ENCODE results near the gene ICA1.
A peak's percentile ranks its signal among the peaks of the same experiment; 100 is the strongest.
"Not testable (repeated sequence)": the region's sequence is repeated elsewhere in the genome, so short reads cannot be mapped to it uniquely, and the experiment has no call there.

Gene ICA1

GRCh38 chr7:8130663-8131062 lies 131.3 kb downstream of the ICA1 start:
- no peak for DNase-seq (ENCODE audit: low spot score)

- DNase-seq (ENCODE audit: low spot score): no peak
These were observed 132.7 kb downstream of the ICA1 start for GRCh38 chr7:8129318-8129659.

GRCh38 chr7:8128449-8129317 lies 133.3 kb downstream of the ICA1 start:
- DNase-seq (ENCODE audit: low spot score): no peak

GRCh38 chr7:8126601-8127167 lies 135.3 kb downstream of the ICA1 start:
- no peak for DNase-seq (ENCODE audit: low spot score)

GRCh38 chr7:8125680-8126444 lies 136.1 kb downstream of the ICA1 start:
- no peak for DNase-seq (ENCODE audit: low spot score)

GRCh38 chr7:8121243-8121642 lies 140.7 kb downstream of the ICA1 start:
- DNase-seq (ENCODE audit: low spot score): no peak

- DNase-seq (ENCODE audit: low spot score): no peak
These were observed 141.4 kb downstream of the ICA1 start for GRCh38 chr7:8120390-8121058.

GRCh38 chr7:8119262-8119661 lies 142.7 kb downstream of the ICA1 start:
- DNase-seq (ENCODE audit: low spot score): no peak

GRCh38 chr7:8117195-8117594 lies 144.8 kb downstream of the ICA1 start:
- DNase-seq (ENCODE audit: low spot score): peak; percentile 16

- DNase-seq (ENCODE audit: low spot score): no peak
These were observed 146.2 kb downstream of the ICA1 start for GRCh38 chr7:8115547-8116402.

GRCh38 chr7:8114175-8114574 lies 147.8 kb downstream of the ICA1 start:
- DNase-seq (ENCODE audit: low spot score): no peak

GRCh38 chr7:8113184-8113583 lies 148.8 kb downstream of the ICA1 start:
- DNase-seq (ENCODE audit: low spot score): no peak

- DNase-seq (ENCODE audit: low spot score): no peak
These were observed 149.3 kb downstream of the ICA1 start for GRCh38 chr7:8112685-8113084.

- DNase-seq (ENCODE audit: low spot score): no peak
These were observed 150.5 kb downstream of the ICA1 start for GRCh38 chr7:8111282-8111960.

GRCh38 chr7:8109196-8110022 lies 152.6 kb downstream of the ICA1 start:
- DNase-seq (ENCODE audit: low spot score): no peak

- no peak for DNase-seq (ENCODE audit: low spot score)
These were observed 156.4 kb downstream of the ICA1 start for GRCh38 chr7:8105449-8106095.

- no peak for DNase-seq (ENCODE audit: low spot score)
These were observed 158.7 kb downstream of the ICA1 start for GRCh38 chr7:8103282-8103681.

- DNase-seq (ENCODE audit: low spot score): not testable (repeated sequence)
These were observed 160.7 kb downstream of the ICA1 start for GRCh38 chr7:8101292-8101691.
